M059J (cell line): ENCODE results near the gene TEKT3. TPM values are rescaled to one million over a fixed set of nuclear protein-coding genes. Genes with fewer than 3 reads are reported as not detected.

Source experiments
- DNase-seq: peaks from one replicate; pipeline ENCODE4 v3.0.0-alpha.2; 2012; ENCODE audit warnings: low read depth
- total RNA-seq: library from RNA; depleted of rRNA; stranded (reverse); fragments of >200 nt; shearing (Covaris generic); gene quantifications from 2 replicates; pipeline ENCODE4 v1.2.3, GENCODE V29; 2014

Gene TEKT3
- total RNA-seq, 1 experiment from 2014 or later, result not detected

DNA sequence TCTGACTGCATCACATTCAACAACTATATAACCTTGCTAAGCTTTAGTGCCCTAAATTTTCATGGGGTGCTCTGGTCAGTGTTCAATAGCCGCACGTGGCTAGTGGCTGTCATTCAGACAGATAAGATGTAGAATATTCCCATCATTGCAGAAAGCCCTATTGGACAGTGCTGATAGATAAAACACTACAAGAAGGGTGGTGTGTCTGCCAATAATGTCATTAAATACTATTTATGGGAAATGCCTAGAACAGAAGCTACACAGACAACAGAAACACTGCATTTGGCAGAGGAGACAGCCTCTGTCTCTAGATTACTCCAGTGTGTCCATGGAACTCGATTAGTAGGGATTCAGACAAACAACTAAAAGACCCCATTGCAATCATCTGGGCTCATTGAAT lies 47.8 kb downstream of the TEKT3 start:
- no peak for DNase-seq

DNA sequence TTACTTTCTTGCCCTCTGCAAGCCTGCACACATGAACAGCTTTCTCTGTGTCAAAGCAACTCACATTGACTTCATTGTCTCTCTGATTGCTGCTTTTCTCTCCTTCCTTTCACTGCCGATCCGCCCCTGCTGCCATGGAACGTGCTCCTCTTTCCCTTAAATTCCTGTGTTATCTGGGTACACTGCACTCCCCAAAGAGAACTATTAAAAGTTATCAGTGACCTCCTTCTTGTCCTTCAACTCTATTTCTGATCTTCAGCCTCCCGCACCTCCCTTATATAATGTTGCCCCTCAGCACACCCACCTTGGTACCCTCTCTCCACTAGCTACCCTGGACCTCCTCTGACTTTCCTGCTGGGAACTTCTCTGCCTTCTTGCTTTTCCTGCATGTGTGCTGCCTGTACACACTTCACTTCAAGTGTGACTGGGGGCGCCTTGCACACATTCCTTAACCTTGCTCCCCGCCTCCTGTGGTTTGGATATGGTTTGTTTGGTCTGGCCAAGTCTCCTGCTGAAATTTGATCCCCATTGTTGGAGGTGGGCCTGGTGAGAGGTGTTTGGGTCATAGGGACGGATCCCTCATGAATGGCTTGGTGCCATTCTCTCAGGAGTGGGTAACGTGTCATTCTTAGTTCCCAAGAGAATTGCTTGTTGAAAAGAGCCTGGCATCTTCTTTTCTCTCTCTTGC lies 49.6 kb downstream of the TEKT3 start:
- peak; percentile 74 for DNase-seq

DNA sequence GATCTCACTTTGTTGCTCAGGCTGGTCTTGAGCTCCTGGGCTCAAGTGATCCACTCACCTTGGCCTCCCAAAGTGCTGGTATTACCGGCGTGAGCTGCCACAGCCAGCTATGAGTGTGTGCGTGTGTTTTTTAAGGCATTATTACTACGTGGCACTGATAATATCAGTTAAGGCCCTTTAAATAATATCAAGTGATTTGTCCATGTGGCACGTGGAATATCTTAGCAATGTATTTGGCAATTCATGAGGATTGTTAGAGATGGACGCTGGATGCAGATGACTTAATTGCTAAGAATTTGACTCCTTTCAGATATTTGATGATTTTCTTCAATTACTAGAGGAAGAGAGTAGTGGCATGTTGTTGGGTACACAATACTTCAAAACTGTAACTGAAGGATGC lies 50.8 kb downstream of the TEKT3 start:
- DNase-seq, result no peak

DNA sequence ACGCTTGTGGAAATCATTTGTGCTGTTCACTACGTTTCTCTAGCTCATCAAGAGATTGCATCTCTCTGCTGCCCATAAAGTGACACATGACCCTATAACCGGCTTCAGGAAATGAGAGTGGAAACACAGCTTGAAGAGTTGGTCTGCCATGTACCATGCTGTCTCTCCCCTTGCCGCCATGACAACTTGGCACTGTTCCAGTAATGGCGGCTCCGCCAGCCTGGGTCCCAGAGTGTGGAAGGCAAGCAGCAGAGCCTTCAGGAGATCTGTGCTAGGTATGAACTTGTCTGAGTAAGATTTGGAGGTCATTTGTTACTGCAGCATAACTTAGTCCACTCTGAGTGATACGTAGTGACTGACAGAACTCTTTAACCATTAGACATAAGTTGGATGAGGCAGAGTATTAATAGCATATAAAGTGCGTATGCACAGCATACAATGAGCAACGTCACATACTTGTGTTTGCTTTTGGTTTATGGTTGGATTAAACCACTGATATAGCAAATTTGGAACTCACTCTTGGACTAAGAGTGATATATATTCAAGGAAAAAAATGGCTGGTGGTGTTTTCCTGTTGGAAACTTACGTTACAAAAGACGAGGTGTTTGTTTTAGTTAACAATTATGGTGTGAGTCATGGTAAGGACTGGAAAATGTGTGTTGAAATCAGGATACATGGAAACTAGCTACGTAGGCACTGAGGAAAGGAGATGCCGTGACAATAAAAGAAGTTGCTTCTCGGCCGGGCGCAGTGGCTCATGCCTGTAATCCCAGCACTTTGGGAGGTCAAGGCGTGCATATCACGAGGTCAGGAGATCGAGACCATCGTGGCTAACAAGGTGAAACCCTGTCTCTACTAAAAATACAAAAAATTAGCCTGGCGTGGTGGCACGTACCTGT lies 51.9 kb downstream of the TEKT3 start:
- DNase-seq, result peak; percentile 61

DNA sequence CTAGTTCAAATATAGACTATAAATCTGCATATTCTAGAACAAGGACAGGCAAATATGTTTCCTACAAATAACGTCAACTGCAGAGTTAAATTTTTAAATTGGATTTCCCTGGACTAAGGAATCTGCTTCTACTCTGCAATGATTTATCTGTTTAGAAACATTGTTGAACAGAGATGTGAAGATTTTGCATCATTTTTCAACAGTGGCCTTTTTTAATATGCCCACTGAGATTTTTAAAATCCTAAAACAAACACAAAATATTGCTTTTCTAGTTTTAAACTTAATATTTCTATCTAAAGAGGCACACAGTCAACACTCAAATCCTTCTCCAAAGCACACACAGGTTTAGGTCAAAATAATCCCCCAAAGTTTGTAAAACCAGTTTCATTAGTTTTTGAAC lies 52.5 kb downstream of the TEKT3 start:
- no peak for DNase-seq

DNA sequence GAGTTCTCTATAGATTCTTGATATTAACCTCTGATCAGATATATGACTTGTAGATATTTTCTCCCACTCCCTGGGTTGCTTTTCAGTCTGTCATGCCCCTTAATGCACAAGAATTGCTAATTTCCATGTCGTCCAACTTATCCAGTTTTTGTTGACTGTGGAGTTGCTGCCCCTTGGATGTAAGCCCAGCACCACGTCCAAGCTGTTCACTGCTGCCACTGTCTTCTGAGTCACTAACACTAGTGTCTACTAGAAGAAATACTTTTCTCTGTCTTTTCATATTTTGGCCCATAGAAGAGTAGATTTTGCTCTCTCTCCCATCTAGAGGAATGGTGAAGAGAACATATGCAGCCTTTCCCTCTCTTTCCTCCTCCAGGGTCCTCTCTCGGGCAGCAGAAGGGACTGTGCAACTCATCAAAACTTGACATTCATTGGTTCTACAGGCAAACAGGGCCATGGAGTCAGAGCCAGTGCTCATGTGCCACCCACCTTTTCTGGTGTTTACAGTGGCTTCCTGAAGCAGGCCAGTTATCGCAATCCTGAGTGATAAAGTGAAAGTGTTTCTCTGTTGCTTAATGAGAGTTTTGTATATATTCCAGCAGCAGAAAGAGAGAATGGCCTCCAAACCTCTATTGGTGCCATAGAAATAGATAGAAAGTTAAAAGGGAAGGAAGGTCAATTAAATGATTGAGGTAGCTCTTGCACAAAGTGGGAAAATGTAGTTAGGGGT lies 53.7 kb downstream of the TEKT3 start:
- no peak for DNase-seq

DNA sequence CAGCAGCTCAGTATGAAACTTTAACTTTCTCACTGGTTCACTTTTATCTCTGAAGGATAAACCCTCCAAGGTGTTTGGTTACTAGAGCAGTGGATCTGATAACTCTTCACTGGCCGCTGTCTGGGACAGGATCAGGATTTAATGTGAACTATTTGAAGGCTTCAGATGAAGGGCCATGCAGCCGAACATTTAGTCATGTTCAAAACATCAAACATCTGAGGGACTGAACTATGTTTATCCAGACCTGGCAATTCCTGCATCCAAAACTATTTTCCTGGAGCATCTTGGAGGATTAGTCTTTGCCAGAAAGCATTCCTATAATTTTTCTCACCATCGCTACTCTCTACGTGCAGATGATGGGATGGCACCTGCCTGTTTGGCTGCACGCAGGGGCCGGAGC lies 55.9 kb downstream of the TEKT3 start:
- DNase-seq, result no peak

DNA sequence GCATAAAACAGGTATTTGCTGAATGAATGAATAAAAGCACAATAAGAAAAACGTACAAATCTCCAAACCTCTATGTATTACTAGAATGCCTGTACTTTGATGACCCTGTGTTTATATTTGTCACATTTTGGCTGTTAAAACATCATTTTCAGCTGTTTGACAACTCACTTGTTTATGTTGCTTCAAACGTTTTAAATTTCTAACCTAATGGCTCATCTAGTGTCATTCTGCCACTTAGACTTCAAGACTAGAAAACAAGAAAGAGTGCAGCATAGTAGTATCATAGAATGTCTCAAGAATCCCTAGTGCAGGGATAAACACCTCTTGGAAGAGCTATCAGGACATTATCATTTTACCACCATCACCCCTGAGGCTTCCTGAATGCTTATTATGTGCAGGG lies 56.9 kb downstream of the TEKT3 start:
- DNase-seq, result no peak

DNA sequence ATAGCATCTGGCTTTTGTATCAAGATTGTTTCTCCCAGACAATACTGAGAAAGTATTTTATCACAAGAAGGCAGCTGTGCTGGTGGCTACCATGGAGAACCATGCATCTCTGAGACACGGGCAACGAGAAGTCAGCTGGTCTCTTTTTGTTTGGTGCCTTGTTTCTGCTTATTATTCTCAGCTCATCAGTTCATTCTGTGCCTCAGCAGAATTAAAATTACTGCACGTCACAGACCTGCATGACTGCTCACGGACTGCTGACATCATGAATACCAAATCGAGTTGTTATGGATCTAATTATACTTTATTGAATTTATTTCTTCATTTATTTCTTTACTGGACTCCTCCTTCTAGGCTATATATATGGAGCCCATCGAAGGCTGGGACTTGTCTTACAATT lies 57.3 kb downstream of the TEKT3 start:
- DNase-seq, result no peak

DNA sequence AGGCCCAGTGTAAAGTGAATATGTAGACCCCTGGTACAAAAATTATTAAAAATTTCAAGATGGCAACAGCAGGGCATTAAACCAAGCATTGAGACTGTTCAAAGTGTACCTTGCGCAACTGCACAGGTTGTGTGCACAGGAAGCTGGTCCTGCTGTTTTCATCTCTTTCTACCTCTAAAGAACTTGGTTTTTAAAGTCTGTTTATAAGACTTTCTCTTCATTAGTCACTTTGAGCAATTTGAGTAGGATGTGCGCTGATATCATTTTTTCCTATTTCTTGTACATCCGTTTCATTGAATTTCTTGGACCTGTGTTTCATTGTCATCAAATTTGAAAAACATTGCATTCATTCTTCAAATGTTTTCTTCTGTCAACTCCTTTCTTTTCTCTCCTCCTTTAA lies 59.5 kb downstream of the TEKT3 start:
- DNase-seq, result no peak

DNA sequence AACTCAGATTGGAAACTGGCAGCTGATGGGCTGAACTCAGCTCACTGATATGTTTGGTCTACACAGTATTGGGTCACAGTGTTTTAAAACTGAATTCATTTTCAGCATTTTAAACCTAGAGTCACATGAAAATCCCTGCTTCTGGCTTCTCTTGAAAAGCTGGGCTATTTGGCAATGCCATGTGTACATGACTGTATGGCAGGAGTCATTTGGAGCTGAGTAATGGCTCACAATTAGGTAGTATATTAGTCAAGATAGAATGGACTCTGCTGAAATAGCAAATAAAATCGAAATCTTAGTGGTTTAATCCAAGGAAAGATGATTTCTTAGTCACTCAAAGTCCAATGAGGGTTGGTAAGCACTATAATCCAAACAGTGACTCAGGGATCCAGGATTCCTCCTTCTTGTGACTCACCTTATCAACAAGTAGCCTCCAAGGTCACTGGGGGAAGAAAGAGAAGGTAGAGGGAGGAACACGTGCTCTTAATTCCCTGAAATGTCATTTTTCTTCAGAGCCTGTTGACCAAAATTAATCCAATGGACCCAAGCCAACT lies 62.4 kb downstream of the TEKT3 start:
- DNase-seq, result peak; percentile 96

DNA sequence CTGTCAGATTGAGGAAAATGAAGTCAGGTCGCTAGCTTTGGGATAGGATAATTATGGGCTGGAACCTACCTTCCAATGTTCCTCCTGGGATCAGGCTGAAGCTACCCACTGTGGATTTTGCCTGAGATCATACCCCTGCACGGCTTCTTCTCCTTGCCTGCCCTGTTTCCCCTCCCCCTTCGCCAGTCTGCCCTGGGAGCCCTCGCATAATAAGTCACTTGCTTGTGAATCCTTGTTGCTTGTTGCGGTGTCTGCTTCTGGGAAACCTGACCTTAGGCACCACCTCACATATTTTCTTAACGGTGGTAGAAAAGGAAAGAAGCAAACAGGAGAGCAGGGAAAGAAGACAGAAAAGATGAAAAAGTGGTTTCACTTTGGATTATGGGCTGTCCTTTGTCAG lies 63.0 kb downstream of the TEKT3 start:
- peak; percentile 43 for DNase-seq

DNA sequence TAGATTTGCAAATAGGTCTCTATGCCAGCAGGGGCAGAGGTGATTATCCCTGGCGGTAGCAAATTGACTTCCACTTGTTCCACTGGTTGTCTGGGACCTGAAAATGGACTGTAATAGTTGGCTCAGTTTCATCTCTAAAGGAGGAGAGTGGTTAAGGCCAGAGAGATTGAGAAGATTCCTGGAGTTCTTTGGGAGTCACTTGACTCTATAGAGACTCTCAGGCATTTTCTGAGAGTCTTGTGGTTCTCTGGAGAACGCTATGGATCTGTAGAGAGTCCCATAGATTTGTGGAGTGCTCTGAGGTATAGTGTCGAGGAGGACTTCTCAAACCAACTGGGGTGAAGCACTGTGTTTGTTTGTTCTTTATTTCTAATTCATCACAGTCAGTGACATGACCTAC lies 67.4 kb downstream of the TEKT3 start:
- DNase-seq, result no peak

DNA sequence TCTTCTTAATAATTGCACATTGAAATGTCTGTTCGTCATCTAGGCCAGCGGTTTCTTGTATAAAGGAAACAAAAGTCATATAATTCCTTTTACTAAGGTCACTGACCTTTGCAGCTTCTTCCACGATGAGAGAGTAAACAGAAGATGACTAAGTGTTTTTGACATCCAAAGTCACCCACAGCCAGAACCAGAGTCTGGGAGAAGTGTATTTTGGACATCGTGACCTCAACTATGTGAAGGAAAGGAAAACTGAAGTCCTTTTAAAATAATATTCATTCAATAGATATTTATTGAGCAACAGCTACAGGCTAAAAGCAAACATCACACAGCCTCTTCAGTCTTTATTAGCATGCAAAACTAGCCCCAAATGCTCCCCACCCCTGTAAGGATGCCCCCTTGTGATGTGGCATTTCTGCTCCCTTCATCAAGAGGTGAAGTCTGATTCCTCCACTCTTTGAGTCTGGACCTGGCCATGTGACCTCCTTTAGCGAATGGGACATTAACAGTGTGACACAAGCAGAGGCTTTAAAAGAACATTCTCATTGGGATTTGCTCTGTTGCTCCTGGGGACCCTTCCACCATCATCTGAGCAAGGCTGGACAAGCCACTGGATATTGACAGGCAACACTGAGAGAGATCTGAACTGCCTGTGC lies 68.1 kb downstream of the TEKT3 start:
- peak; percentile 95 for DNase-seq

DNA sequence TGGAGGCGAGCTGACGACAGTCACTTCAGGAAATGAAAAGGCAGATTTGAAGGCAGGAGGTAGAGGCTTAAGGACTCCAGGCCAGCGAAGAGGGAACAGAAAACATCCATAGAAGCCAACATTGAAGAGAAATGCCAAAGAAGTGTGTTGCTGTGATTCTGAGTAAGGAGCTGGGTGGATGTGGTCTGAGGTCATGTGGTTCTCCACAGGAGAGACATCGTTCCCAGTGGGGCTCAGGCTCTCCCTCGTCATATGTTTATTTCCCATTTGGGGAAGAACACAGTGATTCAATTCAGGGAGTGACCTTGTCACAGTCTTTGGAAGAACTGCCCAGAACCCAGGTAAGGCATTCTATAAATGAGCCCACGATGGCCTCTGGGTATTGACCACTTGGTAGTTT lies 69.7 kb downstream of the TEKT3 start:
- no peak for DNase-seq

DNA sequence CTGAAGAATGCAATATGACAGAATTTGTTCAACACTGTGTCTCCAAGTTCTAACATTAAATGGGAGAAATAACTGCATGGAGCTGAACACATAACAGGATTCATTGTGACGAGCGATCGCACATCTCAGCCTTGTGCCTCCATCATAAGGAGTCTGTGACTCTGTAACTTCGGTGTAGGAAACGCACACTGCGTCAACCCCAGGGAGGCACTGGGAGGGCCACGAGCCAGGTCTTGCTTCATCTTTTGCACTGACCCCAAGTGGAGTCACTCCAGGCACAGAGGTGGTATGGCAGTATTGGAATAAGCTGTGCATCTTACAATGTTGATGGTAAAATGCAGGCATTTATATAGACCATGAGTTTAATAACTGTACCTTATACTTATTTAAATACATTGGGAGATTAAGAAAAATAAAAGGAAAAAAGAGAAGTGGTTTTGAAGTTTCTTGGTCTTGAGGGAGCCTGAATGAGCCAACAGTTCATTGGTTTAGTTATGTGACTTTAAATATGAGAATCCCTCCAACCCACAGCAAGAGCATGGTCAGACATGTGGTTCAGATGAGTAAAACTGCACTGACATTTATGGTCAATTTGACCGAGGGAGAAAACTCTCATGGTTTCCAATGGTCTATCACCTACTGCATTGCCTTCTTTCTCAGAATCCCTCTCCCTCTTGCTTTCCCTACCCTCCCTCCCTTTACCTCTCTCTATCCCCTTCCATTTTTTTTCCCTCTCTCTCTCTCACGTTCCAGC lies 70.6 kb downstream of the TEKT3 start:
- no peak for DNase-seq

DNA sequence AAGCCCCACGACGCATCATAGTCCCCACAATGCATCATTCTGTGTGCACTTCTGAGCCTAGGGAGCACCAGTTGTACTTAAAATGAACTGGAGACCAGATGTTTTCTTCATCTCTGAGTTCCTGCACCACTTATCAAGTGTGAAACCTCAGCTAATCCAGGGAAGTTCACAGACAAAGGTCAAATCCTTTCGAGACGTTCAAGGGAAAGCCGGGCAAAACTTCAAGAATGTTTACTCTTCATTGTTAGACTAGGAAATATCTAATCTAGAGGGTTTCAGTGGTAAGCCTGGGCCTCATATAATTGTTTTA lies 71.7 kb downstream of the TEKT3 start:
- DNase-seq, result no peak

DNA sequence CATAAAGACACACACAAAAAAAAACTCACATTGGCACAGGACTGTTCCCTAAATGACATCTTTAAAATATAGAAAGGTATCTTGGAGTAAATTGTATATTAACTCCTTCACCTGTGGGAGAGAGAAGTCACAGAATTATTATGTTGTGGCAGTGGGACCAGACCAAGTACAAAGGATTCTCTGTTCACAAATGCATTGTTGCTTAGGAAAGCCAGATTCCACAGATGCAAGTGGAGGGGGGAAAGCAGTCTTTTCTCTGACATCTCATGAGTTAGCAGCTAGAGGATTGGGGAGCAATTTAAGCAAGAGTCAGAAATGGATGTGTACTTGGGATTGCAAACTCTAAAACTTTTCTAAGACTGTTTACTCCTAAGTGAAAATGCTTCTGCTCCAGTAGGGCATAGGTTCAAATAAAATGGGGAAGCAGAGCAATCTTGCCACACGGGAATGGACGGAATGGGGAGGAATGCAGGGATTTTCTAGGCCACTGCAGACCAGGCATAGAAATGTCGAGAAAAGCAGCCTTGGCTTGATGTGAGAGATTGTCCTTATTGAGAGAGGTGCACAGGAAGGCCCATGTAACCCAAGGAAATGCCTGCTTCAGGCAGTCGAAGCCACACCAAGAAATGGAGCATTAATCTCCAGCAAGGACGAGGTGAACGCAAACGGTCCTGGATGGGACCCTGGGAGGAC lies 72.2 kb downstream of the TEKT3 start:
- DNase-seq, result no peak

DNA sequence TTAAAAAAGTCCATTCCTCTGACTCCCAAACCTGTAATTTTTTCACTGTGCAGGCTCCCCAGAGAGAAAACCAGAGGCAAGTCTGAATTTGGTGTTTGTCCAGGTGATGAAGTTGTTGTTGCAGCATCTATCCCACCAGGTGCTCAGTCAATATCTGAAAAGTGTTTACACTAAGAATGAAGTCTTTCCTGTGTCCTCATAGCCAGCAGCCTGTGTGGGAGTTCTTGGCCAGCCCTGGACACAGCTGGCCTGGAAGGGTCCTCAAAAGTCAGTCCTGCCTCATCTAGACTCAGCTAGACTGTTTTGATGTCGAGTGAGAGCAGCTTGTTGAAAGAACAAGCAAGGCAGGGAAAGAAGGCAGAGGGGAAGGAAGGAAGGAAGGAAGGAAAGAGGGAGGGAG lies 72.9 kb downstream of the TEKT3 start:
- no peak for DNase-seq

DNA sequence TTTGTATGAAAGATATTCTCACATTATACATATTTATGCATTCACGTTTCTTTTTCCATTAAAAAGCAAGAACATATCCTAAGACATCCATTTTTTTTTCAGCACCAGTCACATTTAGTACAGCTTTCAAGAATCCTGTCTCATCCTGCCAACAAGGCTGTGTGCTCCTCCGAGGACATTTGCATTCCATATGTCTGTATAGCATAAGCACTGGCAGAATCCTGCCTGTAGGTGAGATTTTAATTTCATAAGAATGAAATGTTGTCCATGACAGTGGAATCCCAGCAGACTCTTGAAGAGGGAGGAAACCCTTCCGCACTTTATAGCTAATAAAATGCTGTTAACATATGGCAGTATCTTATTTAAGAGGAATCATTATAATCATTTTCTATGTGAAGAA lies 73.4 kb downstream of the TEKT3 start:
- DNase-seq, result no peak
